ENCODE results near the gene BAHD1. TPM values are rescaled to one million over a fixed set of nuclear protein-coding genes. Genes with fewer than 3 reads are reported as not detected.

Gene BAHD1
- total RNA-seq, 1 donor from 2014 or later = 26.5 TPM

- Mint-ChIP-seq H3K36me3 (ENCODE audit: low read depth) (peaks cover 14% of the 10 kb centered on the region), H3K27me3 (ENCODE audit: insufficient read depth) (no peaks in the 10 kb centered on the region), H3K9me3 (no peaks in the 10 kb centered on the region), H3K27ac (no peak overlapping the region), H3K4me1 (ENCODE audit: low read depth) (peaks cover 28% of the 10 kb centered on the region), H3K4me3 (no peak overlapping the region)
- DNase-seq (ENCODE audit: low spot score) = no peak
- intact Hi-C loops (cut with micrococcal nuclease) = no loop called here
These were observed 26.5 kb downstream of the BAHD1 start for GRCh38 chr15:40467261-40467615.

- no peak for DNase-seq (ENCODE audit: low spot score)
- Mint-ChIP-seq H3K4me3 (no peak overlapping the region), H3K27ac (no peak overlapping the region), H3K9me3 (no peaks in the 10 kb centered on the region), H3K27me3 (ENCODE audit: insufficient read depth) (no peaks in the 10 kb centered on the region), H3K36me3 (ENCODE audit: low read depth) (peaks cover 12% of the 10 kb centered on the region), H3K4me1 (ENCODE audit: low read depth) (peaks cover 28% of the 10 kb centered on the region)
- intact Hi-C loops (cut with micrococcal nuclease) = no loop called here
These were observed 28.2 kb downstream of the BAHD1 start for GRCh38 chr15:40468898-40469331.

DNA sequence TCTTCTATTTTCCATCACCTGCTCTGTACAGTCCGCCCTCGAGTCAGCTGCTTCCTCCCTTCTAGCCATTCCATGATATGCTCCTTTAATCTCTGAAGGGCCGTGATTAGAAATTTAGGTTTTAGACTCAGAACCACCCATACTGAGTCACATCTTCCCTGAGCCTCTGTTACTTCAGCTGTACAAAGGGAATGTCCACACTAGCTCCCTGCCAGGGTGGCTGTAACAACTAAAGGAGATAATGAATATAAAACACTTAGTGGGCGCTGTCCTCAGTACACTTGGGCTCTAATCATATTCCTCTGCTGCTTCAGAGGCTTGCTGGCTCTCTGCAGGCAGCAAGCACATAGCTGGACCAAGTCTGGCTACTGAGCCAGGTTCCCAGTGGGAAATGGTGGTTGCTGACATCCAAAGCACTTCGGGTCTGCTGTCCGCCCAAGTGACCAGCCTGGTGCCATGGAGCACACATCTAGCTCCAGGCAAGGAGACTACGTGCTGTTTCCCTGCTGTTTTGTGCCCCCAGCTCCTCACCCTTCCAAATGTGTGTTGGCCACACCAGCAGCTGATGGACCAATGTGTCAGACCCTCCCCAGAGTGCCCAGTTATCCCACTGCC lies 29.1 kb downstream of the BAHD1 start:
- Mint-ChIP-seq H3K9me3 (no peaks in the 10 kb centered on the region), H3K36me3 (ENCODE audit: low read depth) (peaks cover 12% of the 10 kb centered on the region), H3K27me3 (ENCODE audit: insufficient read depth) (peaks cover 2% of the 10 kb centered on the region), H3K4me1 (ENCODE audit: low read depth) (peaks cover 28% of the 10 kb centered on the region), H3K4me3 (peak overlapping the region; percentile 69), H3K27ac (peak overlapping the region; percentile 77)
- intact Hi-C loops (cut with micrococcal nuclease) = loop anchor here (1.0 kb wide), 1 partner anchor 28 kb away; no protein-coding TSS in a partner anchor
- no peak for DNase-seq (ENCODE audit: low spot score)

DNA sequence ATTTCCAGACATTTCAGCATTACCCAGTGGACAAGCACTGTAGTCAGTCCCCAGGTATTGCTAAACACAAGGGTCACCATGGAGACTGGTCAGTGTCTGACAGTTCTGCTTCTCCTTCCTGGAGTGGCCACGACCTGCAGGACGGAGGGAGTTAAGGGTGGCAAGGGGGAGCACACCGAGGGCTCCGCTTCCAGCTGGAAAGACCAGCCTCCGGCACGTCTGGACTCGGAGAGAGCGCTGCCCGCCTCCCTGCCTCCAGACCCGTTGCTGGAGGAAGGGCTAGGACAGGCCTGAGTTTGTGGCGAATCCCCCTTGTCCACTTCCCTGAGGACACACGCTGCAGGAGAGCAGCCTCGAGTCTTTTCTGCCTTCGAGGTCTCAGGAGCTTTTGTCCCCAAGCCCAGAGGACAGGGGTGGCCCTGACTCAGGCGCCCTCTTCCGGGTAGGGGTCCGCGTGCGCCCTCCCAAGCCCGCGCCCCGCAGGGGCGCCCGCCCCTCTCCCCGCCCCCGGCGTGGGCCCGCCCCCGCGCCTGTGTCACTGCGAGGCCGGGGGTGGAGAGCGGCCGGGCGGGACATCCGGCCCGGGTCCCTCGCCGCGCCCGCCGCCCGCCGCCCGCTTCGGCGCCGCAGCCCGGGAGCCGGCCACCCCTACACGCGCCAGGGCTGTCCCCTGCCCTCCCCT lies 29.8 kb downstream of the BAHD1 start, which contains the start of gene CHST14:
TSS of gene CHST14 (plus strand) at position 562 of the 682 bp plus-strand sequence. CDS start 230 bp downstream, outside the sequence.
- peaks cover 8% of the 10 kb centered on the region for H3K36me3 Mint-ChIP-seq (ENCODE audit: low read depth)
- no peaks in the 10 kb centered on the region for H3K9me3 Mint-ChIP-seq
- intact Hi-C loops (cut with micrococcal nuclease) = loop anchor here (1.0 kb wide), 2 partner anchors 28 to 37 kb away; no protein-coding TSS in a partner anchor
- H3K4me1 Mint-ChIP-seq (ENCODE audit: low read depth) = peaks cover 25% of the 10 kb centered on the region
- peak within 1 kb of the TSS; percentile 89 for H3K4me3 Mint-ChIP-seq
- DNase-seq (ENCODE audit: low spot score) = peak; percentile 56
- H3K27ac Mint-ChIP-seq = peak within 1 kb of the TSS; percentile 79
- peaks cover 3% of the 10 kb centered on the region for H3K27me3 Mint-ChIP-seq (ENCODE audit: insufficient read depth)

- Mint-ChIP-seq H3K36me3 (ENCODE audit: low read depth) (peaks cover 7% of the 10 kb centered on the region), H3K4me3 (peak overlapping the region; percentile 89), H3K27me3 (ENCODE audit: insufficient read depth) (peaks cover 8% of the 10 kb centered on the region), H3K27ac (peak overlapping the region; percentile 79), H3K9me3 (no peaks in the 10 kb centered on the region), H3K4me1 (ENCODE audit: low read depth) (peaks cover 23% of the 10 kb centered on the region)
- no peak for DNase-seq (ENCODE audit: low spot score)
- intact Hi-C loops (cut with micrococcal nuclease) = loop anchor here (1.0 kb wide), 1 partner anchor 36 kb away; no protein-coding TSS in a partner anchor
These were observed 30.5 kb downstream of the BAHD1 start for GRCh38 chr15:40471105-40471807.

- H3K27me3 Mint-ChIP-seq (ENCODE audit: insufficient read depth) = peaks cover 9% of the 10 kb centered on the region
- DNase-seq (ENCODE audit: low spot score) = no peak
- intact Hi-C loops (cut with micrococcal nuclease) = loop anchor here (1.0 kb wide), 1 partner anchor 36 kb away; no protein-coding TSS in a partner anchor
These were observed 31.0 kb downstream of the BAHD1 start for GRCh38 chr15:40471808-40472150.

GRCh38 chr15:40472171-40472727 lies 31.5 kb downstream of the BAHD1 start:
- Mint-ChIP-seq H3K36me3 (ENCODE audit: low read depth) (peaks cover 3% of the 10 kb centered on the region), H3K9me3 (no peaks in the 10 kb centered on the region), H3K27me3 (ENCODE audit: insufficient read depth) (peaks cover 14% of the 10 kb centered on the region), H3K4me3 (peak overlapping the region; percentile 89), H3K4me1 (ENCODE audit: low read depth) (peaks cover 16% of the 10 kb centered on the region), H3K27ac (peak overlapping the region; percentile 79)
- intact Hi-C loops (cut with micrococcal nuclease) = no loop called here
- no peak for DNase-seq (ENCODE audit: low spot score)

More at GRCh38 chr15:40471808-40472150, 31.0 kb downstream of the BAHD1 start:
- H3K36me3 Mint-ChIP-seq (ENCODE audit: low read depth) = peaks cover 4% of the 10 kb centered on the region
- peak overlapping the region; percentile 89 for H3K4me3 Mint-ChIP-seq
- no peaks in the 10 kb centered on the region for H3K9me3 Mint-ChIP-seq
- peaks cover 19% of the 10 kb centered on the region for H3K4me1 Mint-ChIP-seq (ENCODE audit: low read depth)
- H3K27ac Mint-ChIP-seq = peak overlapping the region; percentile 79

DNA sequence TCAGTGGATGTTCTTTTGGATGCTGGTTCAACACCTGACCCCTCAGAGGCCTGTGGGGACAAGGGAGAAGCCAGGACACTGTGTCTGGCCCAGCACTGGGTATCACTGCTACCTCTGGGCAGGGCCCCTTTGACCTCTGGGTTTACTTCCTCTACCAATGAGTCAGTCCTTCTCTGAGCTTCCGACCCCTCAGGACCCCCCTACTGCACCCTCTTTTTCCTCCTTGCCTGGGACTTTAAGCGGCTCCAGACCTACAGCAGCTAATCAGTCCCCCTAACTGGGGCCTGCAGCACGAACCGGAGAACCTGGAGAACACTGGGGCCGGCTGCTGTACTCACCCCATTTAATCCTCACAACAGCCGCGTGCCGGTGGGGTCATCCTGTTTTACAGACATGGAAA lies 33.8 kb downstream of the BAHD1 start:
- DNase-seq (ENCODE audit: low spot score) = no peak
- no peak overlapping the region for H3K27ac Mint-ChIP-seq
- H3K4me3 Mint-ChIP-seq = no peak overlapping the region
- H3K4me1 Mint-ChIP-seq (ENCODE audit: low read depth) = peaks cover 14% of the 10 kb centered on the region
- intact Hi-C loops (cut with micrococcal nuclease) = no loop called here
- peaks cover 24% of the 10 kb centered on the region for H3K27me3 Mint-ChIP-seq (ENCODE audit: insufficient read depth)
- no peaks in the 10 kb centered on the region for H3K9me3 Mint-ChIP-seq
- H3K36me3 Mint-ChIP-seq (ENCODE audit: low read depth) = peaks cover 2% of the 10 kb centered on the region

DNA sequence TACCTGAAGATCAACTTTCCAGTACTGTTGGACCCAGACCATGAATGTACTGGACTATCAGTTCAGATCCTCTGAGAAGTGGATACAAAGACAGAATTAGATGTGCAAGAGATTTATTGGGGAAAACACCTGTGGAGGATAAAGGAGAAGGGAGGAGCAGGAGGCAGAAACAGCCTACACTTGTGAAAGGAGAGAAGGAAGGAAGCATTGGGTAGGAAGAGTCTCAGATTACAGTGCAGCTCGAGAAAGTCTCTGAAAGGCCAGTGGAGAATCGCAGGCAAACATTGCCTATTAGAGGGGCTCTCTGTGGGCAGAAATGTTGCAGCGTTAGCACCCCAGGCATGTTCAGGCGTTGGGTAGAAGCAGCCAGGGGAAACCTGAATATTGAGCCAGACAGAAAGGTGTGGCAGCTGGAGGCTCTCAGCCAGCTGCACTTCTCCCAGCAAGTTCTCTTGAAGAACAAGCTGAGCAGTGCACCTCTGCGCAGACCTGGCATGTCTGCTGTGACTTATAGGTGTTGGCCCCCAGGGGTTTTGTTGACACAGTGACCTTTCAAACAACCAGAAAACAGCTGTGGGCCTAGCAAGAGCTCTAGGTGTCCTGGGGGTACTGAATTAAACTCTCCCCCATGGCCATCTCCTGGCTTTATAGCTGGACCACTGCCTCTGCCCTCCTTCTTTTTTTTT lies 37.0 kb downstream of the BAHD1 start:
- Mint-ChIP-seq H3K9me3 (no peaks in the 10 kb centered on the region), H3K27ac (no peak overlapping the region), H3K4me1 (ENCODE audit: low read depth) (no peaks in the 10 kb centered on the region), H3K27me3 (ENCODE audit: insufficient read depth) (peaks cover 44% of the 10 kb centered on the region), H3K4me3 (no peak overlapping the region), H3K36me3 (ENCODE audit: low read depth) (no peaks in the 10 kb centered on the region)
- intact Hi-C loops (cut with micrococcal nuclease) = no loop called here
- no peak for DNase-seq (ENCODE audit: low spot score)

- peaks cover 44% of the 10 kb centered on the region for H3K27me3 Mint-ChIP-seq (ENCODE audit: insufficient read depth)
- intact Hi-C loops (cut with micrococcal nuclease) = no loop called here
These were observed 38.3 kb downstream of the BAHD1 start for GRCh38 chr15:40479024-40479423.

GRCh38 chr15:40481341-40482074 lies 40.8 kb downstream of the BAHD1 start:
- Mint-ChIP-seq H3K27ac (no peak overlapping the region), H3K27me3 (ENCODE audit: insufficient read depth) (peaks cover 36% of the 10 kb centered on the region), H3K4me3 (no peak overlapping the region), H3K4me1 (ENCODE audit: low read depth) (no peaks in the 10 kb centered on the region), H3K9me3 (no peaks in the 10 kb centered on the region), H3K36me3 (ENCODE audit: low read depth) (no peaks in the 10 kb centered on the region)
- DNase-seq (ENCODE audit: low spot score) = no peak
- intact Hi-C loops (cut with micrococcal nuclease) = no loop called here

More at GRCh38 chr15:40479024-40479423, 38.3 kb downstream of the BAHD1 start:
- no peaks in the 10 kb centered on the region for H3K9me3 Mint-ChIP-seq
- H3K4me3 Mint-ChIP-seq = no peak overlapping the region
- H3K36me3 Mint-ChIP-seq (ENCODE audit: low read depth) = no peaks in the 10 kb centered on the region
- DNase-seq (ENCODE audit: low spot score) = no peak
- H3K27ac Mint-ChIP-seq = no peak overlapping the region
- H3K4me1 Mint-ChIP-seq (ENCODE audit: low read depth) = no peaks in the 10 kb centered on the region

DNA sequence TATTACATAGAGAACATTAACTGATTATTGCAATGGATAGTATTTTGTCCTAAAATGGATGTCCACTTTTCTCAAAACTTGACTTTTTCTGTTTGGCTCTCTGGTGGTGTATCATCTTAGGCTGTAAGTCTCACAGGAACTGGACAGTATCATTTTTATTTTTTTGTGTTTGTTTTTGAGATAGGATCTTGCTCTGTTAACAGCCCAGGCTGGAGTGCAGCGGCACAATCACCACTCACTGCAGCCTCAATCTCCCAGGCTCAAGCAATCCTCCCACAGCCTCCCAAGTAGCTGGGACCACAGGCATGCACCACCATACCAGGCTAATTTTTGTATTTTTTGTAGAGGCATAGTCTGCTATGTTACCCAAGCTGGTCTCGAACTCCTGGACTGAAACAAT lies 43.2 kb downstream of the BAHD1 start:
- peaks cover 25% of the 10 kb centered on the region for H3K27me3 Mint-ChIP-seq (ENCODE audit: insufficient read depth)
- H3K9me3 Mint-ChIP-seq = no peaks in the 10 kb centered on the region
- no peaks in the 10 kb centered on the region for H3K4me1 Mint-ChIP-seq (ENCODE audit: low read depth)
- H3K36me3 Mint-ChIP-seq (ENCODE audit: low read depth) = no peaks in the 10 kb centered on the region
- intact Hi-C loops (cut with micrococcal nuclease) = no loop called here
- DNase-seq (ENCODE audit: low spot score) = no peak
- no peak overlapping the region for H3K4me3 Mint-ChIP-seq
- no peak overlapping the region for H3K27ac Mint-ChIP-seq

Measured in activated T-helper 1 cell treated with anti-CD3 and anti-CD28 coated beads, Interleukin-12 subunit alpha, Interleukin-12 subunit beta, Interleukin-2, Interleukin-4 antibody, amounts not matched to agents 30 ng/mL and 10 ng/mL and 1 ng/mL, durations not matched to agents 14 hours and 24 hours and 36 hours (primary cell).